WTC11 (cell line): Measurements from ENCODE around the gene PLEKHG5.

ENCODE experiments used
- NR3C1 ChIP-seq: sonication (generic); formaldehyde crosslinking; conservative IDR thresholded peaks from 2 replicates; pipeline ENCODE4 v1.8.1; 2023; ENCODE audit warnings: low read depth, mild to moderate bottlenecking, missing genetic modification reagents
- TF ChIP-seq, protein P1 (sequence below): sonication (generic); formaldehyde crosslinking; IDR thresholded peaks from 2 replicates; pipeline ENCODE4 v1.8.1; 2022; ENCODE audit warnings: low read depth, missing genetic modification reagents, borderline replicate concordance
- TF ChIP-seq, protein P2 (sequence below): fragments of 200-600 bp; IDR thresholded peaks from 2 replicates; pipeline ENCODE4 v1.8.0; 2022; ENCODE audit warnings: antibody characterized with exemption

DNA sequence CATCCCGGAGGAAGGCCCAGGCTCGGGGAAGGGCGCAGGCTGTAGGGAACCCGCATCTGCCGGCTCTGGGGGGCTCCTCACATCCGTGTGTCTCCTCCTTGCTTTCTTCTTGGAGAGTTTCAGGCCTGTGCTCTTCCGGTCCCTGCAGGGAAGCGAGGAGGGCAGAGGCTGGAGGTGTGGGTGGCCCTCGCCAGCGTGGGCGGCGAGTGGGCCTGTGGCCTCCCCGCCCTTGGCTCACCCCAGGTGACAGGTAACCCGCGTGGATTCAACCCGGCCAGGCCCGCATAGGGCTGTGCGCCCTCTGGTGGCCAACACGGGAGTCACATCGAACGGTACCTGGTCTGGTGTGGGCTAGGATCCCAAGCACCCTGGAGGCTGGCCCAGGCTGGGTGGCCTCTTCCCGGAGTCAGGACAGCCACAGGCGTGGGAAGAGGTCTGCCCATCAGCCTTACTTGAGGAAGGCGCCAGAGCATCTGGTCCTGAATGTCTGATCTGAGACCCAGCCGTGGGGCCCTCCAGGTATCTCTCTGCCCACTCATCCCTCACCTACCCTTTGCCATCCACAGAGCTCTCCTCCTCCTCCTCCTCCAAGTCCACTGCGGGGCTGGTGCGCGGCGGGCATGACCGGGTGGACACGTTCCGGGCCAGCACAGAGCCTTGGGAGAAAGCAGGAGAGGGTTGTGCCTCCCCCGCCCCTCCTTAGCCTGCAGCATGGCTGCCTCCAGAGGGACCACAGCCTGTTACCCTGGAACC is 15.9 kb downstream of the PLEKHG5 start:
- TF ChIP-seq, protein P1, sequence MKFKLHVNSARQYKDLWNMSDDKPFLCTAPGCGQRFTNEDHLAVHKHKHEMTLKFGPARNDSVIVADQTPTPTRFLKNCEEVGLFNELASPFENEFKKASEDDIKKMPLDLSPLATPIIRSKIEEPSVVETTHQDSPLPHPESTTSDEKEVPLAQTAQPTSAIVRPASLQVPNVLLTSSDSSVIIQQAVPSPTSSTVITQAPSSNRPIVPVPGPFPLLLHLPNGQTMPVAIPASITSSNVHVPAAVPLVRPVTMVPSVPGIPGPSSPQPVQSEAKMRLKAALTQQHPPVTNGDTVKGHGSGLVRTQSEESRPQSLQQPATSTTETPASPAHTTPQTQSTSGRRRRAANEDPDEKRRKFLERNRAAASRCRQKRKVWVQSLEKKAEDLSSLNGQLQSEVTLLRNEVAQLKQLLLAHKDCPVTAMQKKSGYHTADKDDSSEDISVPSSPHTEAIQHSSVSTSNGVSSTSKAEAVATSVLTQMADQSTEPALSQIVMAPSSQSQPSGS (CRISPR knock-in tag) = no peak
- no peak for TF ChIP-seq NR3C1 (CRISPR knock-in tag)
- TF ChIP-seq, protein P2, sequence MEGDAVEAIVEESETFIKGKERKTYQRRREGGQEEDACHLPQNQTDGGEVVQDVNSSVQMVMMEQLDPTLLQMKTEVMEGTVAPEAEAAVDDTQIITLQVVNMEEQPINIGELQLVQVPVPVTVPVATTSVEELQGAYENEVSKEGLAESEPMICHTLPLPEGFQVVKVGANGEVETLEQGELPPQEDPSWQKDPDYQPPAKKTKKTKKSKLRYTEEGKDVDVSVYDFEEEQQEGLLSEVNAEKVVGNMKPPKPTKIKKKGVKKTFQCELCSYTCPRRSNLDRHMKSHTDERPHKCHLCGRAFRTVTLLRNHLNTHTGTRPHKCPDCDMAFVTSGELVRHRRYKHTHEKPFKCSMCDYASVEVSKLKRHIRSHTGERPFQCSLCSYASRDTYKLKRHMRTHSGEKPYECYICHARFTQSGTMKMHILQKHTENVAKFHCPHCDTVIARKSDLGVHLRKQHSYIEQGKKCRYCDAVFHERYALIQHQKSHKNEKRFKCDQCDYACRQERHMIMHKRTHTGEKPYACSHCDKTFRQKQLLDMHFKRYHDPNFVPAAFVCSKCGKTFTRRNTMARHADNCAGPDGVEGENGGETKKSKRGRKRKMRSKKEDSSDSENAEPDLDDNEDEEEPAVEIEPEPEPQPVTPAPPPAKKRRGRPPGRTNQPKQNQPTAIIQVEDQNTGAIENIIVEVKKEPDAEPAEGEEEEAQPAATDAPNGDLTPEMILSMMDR = peak; percentile 97
